ENCODE measurements around the gene PLD3.
"Not testable (repeated sequence)": the region's sequence is repeated elsewhere in the genome, so short reads cannot be mapped to it uniquely, and the experiment has no call there.

Gene PLD3

GRCh38 chr19:40321566-40322270, 26.8 kb upstream of the PLD3 start:
- Mint-ChIP-seq H3K4me1 (no peaks in the 10 kb centered on the region), H3K4me3 (no peak overlapping the region), H3K36me3 (ENCODE audit: low read depth) (peaks cover 22% of the 10 kb centered on the region), H3K27ac (no peak overlapping the region), H3K9me3 (no peaks in the 10 kb centered on the region), H3K27me3 (no peaks in the 10 kb centered on the region)
- DNase-seq: no peak
- no peak for ATAC-seq

GRCh38 chr19:40322271-40322610, 26.3 kb upstream of the PLD3 start:
- Mint-ChIP-seq H3K36me3 (ENCODE audit: low read depth) (peaks cover 21% of the 10 kb centered on the region), H3K4me3 (no peak overlapping the region), H3K4me1 (no peaks in the 10 kb centered on the region), H3K9me3 (no peaks in the 10 kb centered on the region), H3K27ac (no peak overlapping the region), H3K27me3 (no peaks in the 10 kb centered on the region)
- DNase-seq (no peak), ATAC-seq (no peak)

- no peak for ATAC-seq
Measured at GRCh38 chr19:40322951-40323615, 25.4 kb upstream of the PLD3 start.

GRCh38 chr19:40323705-40324104, 24.8 kb upstream of the PLD3 start:
- Mint-ChIP-seq H3K27ac (no peak overlapping the region), H3K36me3 (ENCODE audit: low read depth) (peaks cover 24% of the 10 kb centered on the region), H3K4me1 (no peaks in the 10 kb centered on the region), H3K9me3 (no peaks in the 10 kb centered on the region), H3K27me3 (no peaks in the 10 kb centered on the region), H3K4me3 (no peak overlapping the region)
- ATAC-seq (no peak), DNase-seq (no peak)

More at GRCh38 chr19:40322951-40323615, 25.4 kb upstream of the PLD3 start:
- Mint-ChIP-seq H3K4me3 (no peak overlapping the region), H3K4me1 (no peaks in the 10 kb centered on the region), H3K27ac (no peak overlapping the region), H3K27me3 (no peaks in the 10 kb centered on the region), H3K36me3 (ENCODE audit: low read depth) (peaks cover 24% of the 10 kb centered on the region), H3K9me3 (no peaks in the 10 kb centered on the region)
- DNase-seq: no peak

- no peaks in the 10 kb centered on the region for H3K4me1 Mint-ChIP-seq
- ATAC-seq: no peak
Measured at GRCh38 chr19:40326201-40326600, 22.3 kb upstream of the PLD3 start.

GRCh38 chr19:40331052-40331451, 17.4 kb upstream of the PLD3 start:
- DNase-seq (no peak), ATAC-seq (no peak)
- Mint-ChIP-seq H3K27ac (no peak overlapping the region), H3K4me1 (no peaks in the 10 kb centered on the region), H3K9me3 (no peaks in the 10 kb centered on the region), H3K27me3 (no peaks in the 10 kb centered on the region), H3K36me3 (ENCODE audit: low read depth) (peaks cover 31% of the 10 kb centered on the region), H3K4me3 (no peak overlapping the region)

More at GRCh38 chr19:40326201-40326600, 22.3 kb upstream of the PLD3 start:
- Mint-ChIP-seq H3K4me3 (no peak overlapping the region), H3K36me3 (ENCODE audit: low read depth) (peaks cover 30% of the 10 kb centered on the region), H3K27me3 (no peaks in the 10 kb centered on the region), H3K27ac (no peak overlapping the region), H3K9me3 (no peaks in the 10 kb centered on the region)
- no peak for DNase-seq

GRCh38 chr19:40332669-40333068, 15.8 kb upstream of the PLD3 start:
- ATAC-seq (no peak), DNase-seq (no peak)
- peaks cover 28% of the 10 kb centered on the region for H3K36me3 Mint-ChIP-seq (ENCODE audit: low read depth)
- no peak overlapping the region for H3K27ac Mint-ChIP-seq
- H3K4me3 Mint-ChIP-seq: no peak overlapping the region
- no peaks in the 10 kb centered on the region for H3K27me3 Mint-ChIP-seq
- H3K4me1 Mint-ChIP-seq: no peaks in the 10 kb centered on the region
- H3K9me3 Mint-ChIP-seq: no peaks in the 10 kb centered on the region

GRCh38 chr19:40333083-40333482, 15.4 kb upstream of the PLD3 start:
- H3K27me3 Mint-ChIP-seq, ATAC-seq, DNase-seq, H3K4me3 Mint-ChIP-seq, H3K4me1 Mint-ChIP-seq, H3K9me3 Mint-ChIP-seq, H3K27ac Mint-ChIP-seq: not testable (repeated sequence)
- H3K36me3 Mint-ChIP-seq (ENCODE audit: low read depth): peaks cover 28% of the 10 kb centered on the region

GRCh38 chr19:40335101-40335500, 13.4 kb upstream of the PLD3 start:
- H3K4me3 Mint-ChIP-seq: no peak overlapping the region
- H3K4me1 Mint-ChIP-seq: no peaks in the 10 kb centered on the region
- H3K27me3 Mint-ChIP-seq: no peaks in the 10 kb centered on the region
- peaks cover 33% of the 10 kb centered on the region for H3K36me3 Mint-ChIP-seq (ENCODE audit: low read depth)
- H3K9me3 Mint-ChIP-seq: no peaks in the 10 kb centered on the region
- no peak for DNase-seq
- no peak overlapping the region for H3K27ac Mint-ChIP-seq
- no peak for ATAC-seq

GRCh38 chr19:40335855-40336600, 12.5 kb upstream of the PLD3 start:
- no peak overlapping the region for H3K27ac Mint-ChIP-seq
- peaks cover 28% of the 10 kb centered on the region for H3K36me3 Mint-ChIP-seq (ENCODE audit: low read depth)
- H3K27me3 Mint-ChIP-seq: no peaks in the 10 kb centered on the region

GRCh38 chr19:40336601-40336900, 11.9 kb upstream of the PLD3 start:
- DNase-seq (no peak), ATAC-seq (no peak)
- Mint-ChIP-seq H3K4me1 (no peaks in the 10 kb centered on the region), H3K4me3 (no peak overlapping the region), H3K9me3 (no peaks in the 10 kb centered on the region), H3K27ac (no peak overlapping the region), H3K27me3 (no peaks in the 10 kb centered on the region), H3K36me3 (ENCODE audit: low read depth) (peaks cover 24% of the 10 kb centered on the region)

More at GRCh38 chr19:40335855-40336600, 12.5 kb upstream of the PLD3 start:
- no peak for DNase-seq
- Mint-ChIP-seq H3K9me3 (no peaks in the 10 kb centered on the region), H3K4me1 (no peaks in the 10 kb centered on the region), H3K4me3 (no peak overlapping the region)
- no peak for ATAC-seq

GRCh38 chr19:40337107-40337506, 11.4 kb upstream of the PLD3 start:
- H3K9me3 Mint-ChIP-seq: no peaks in the 10 kb centered on the region
- no peak overlapping the region for H3K27ac Mint-ChIP-seq
- H3K27me3 Mint-ChIP-seq: no peaks in the 10 kb centered on the region
- ATAC-seq (no peak), DNase-seq (no peak)
- peaks cover 21% of the 10 kb centered on the region for H3K36me3 Mint-ChIP-seq (ENCODE audit: low read depth)
- no peak overlapping the region for H3K4me3 Mint-ChIP-seq
- no peaks in the 10 kb centered on the region for H3K4me1 Mint-ChIP-seq

GRCh38 chr19:40337594-40337993, 10.9 kb upstream of the PLD3 start:
- Mint-ChIP-seq H3K36me3 (ENCODE audit: low read depth) (peaks cover 21% of the 10 kb centered on the region), H3K27ac (no peak overlapping the region)
- DNase-seq: no peak

GRCh38 chr19:40339018-40339728, 9.3 kb upstream of the PLD3 start:
- H3K9me3 Mint-ChIP-seq: no peaks in the 10 kb centered on the region
- H3K27ac Mint-ChIP-seq: no peak overlapping the region
- no peaks in the 10 kb centered on the region for H3K4me1 Mint-ChIP-seq
- no peaks in the 10 kb centered on the region for H3K27me3 Mint-ChIP-seq
- H3K36me3 Mint-ChIP-seq (ENCODE audit: low read depth): peaks cover 13% of the 10 kb centered on the region
- no peak overlapping the region for H3K4me3 Mint-ChIP-seq
- DNase-seq (no peak), ATAC-seq (no peak)

More at GRCh38 chr19:40337594-40337993, 10.9 kb upstream of the PLD3 start:
- H3K27me3 Mint-ChIP-seq: no peaks in the 10 kb centered on the region
- no peak for ATAC-seq
- no peaks in the 10 kb centered on the region for H3K9me3 Mint-ChIP-seq
- no peaks in the 10 kb centered on the region for H3K4me1 Mint-ChIP-seq
- no peak overlapping the region for H3K4me3 Mint-ChIP-seq
